Effector memory CD8-positive, alpha-beta T cell (primary cell): ENCODE results near the gene A4GALT.

Experiments
- ATAC-seq: fragments of 150-1000 bp; cut with Tn5 transposase; replicated peaks from 2 replicates; pipeline ENCODE4 v1.10.0; 2021; ENCODE audit warnings: mild to moderate bottlenecking, moderate library complexity
- DNase-seq, 3 experiments: peaks; one replicate each; pipeline ENCODE4 v3.0.0; 2021
- H3K27ac Mint-ChIP-seq, 2 donors: one replicate each; pipeline ENCODE4 v1.8.0; 2022; ENCODE audit warnings: mild to moderate bottlenecking in 2 of 2, mixed read lengths in 2 of 2, moderate library complexity in 2 of 2
- H3K27me3 Mint-ChIP-seq, 2 donors: one replicate each; pipeline ENCODE4 v1.8.0; 2022; ENCODE audit warnings: mixed read lengths in 2 of 2
- H3K36me3 Mint-ChIP-seq: one replicate; pipeline ENCODE4 v1.8.0; 2022; ENCODE audit warnings: mild to moderate bottlenecking, moderate library complexity, mixed read lengths; ENCODE audit not compliant: insufficient read depth
- H3K4me1 Mint-ChIP-seq, 2 donors: one replicate each; pipeline ENCODE4 v1.8.0; 2022; ENCODE audit warnings: low read depth in 2 of 2, mixed read lengths in 2 of 2
- H3K4me3 Mint-ChIP-seq, 2 donors: one replicate each; pipeline ENCODE4 v1.8.0; 2022; ENCODE audit warnings: mild to moderate bottlenecking in 2 of 2, mixed read lengths in 2 of 2, moderate library complexity in 2 of 2
- H3K9me3 Mint-ChIP-seq, 2 donors: one replicate each; pipeline ENCODE4 v1.8.0; 2022; ENCODE audit warnings: mixed read lengths in 2 of 2

A4GALT gene

GRCh38 chr22:42643634-42644421 is 76.8 kb downstream of the A4GALT start:
- H3K4me3 Mint-ChIP-seq: no peak overlapping the region
- H3K27ac Mint-ChIP-seq: peak overlapping the region in 1 of 2 donors; percentile 7
- H3K4me1 Mint-ChIP-seq: peaks cover 29 to 38% of the 10 kb centered on the region in 2 donors
- DNase-seq (no peak), ATAC-seq (no peak)
- H3K36me3 Mint-ChIP-seq: peaks cover 21% of the 10 kb centered on the region
- H3K9me3 Mint-ChIP-seq: no peaks in the 10 kb centered on the region
- H3K27me3 Mint-ChIP-seq: no peaks in the 10 kb centered on the region

- peaks cover 15% of the 10 kb centered on the region for H3K36me3 Mint-ChIP-seq
- peaks cover 22 to 33% of the 10 kb centered on the region in 2 donors for H3K4me1 Mint-ChIP-seq
- ATAC-seq (no peak), DNase-seq (no peak)
- H3K27me3 Mint-ChIP-seq: no peaks in the 10 kb centered on the region
- H3K9me3 Mint-ChIP-seq: no peaks in the 10 kb centered on the region
- no peak overlapping the region for H3K4me3 Mint-ChIP-seq
- no peak overlapping the region for H3K27ac Mint-ChIP-seq
Observed at GRCh38 chr22:42642806-42643633, 77.7 kb downstream of the A4GALT start.
